Mesenchymal stem cell (in vitro differentiated cells and primary cell): Measurements from ENCODE around the gene AVPI1. TPM values are rescaled to one million over a fixed set of nuclear protein-coding genes. Genes with fewer than 3 reads are reported as not detected.

Source experiments
- DNase-seq: peaks from one replicate; pipeline ENCODE4 v3.0.0-alpha.2; 2013
- H2AFZ ChIP-seq: one replicate; pipeline ENCODE4 v1.6.1; 2013; ENCODE audit warnings: low read depth, mild to moderate bottlenecking, control low read depth, inconsistent platforms, low read length, moderate library complexity
- H2AK5ac ChIP-seq: 2 replicates; pipeline ENCODE4 v1.6.1; 2013; ENCODE audit warnings: low read length, moderate library complexity, mild to moderate bottlenecking, inconsistent platforms; ENCODE audit not compliant: severe bottlenecking
- H2BK120ac ChIP-seq: one replicate; pipeline ENCODE4 v1.6.1; 2013; ENCODE audit warnings: low read depth, mild to moderate bottlenecking, inconsistent platforms, low read length, moderate library complexity
- H2BK12ac ChIP-seq, 2 experiments: one replicate each; pipeline ENCODE4 v1.6.1; 2013; ENCODE audit warnings: inconsistent platforms in 2 of 2, low read length in 2 of 2, mild to moderate bottlenecking in 2 of 2, moderate library complexity in 2 of 2, control low read depth in 1 of 2
- H2BK15ac ChIP-seq: one replicate; pipeline ENCODE4 v1.6.1; 2013; ENCODE audit warnings: mild to moderate bottlenecking, low read depth, inconsistent platforms; ENCODE audit not compliant: poor library complexity, severe bottlenecking
- H2BK5ac ChIP-seq: 2 replicates; pipeline ENCODE4 v1.6.1; 2013; ENCODE audit warnings: low read depth, mild to moderate bottlenecking, low read length, control low read depth, inconsistent platforms; ENCODE audit not compliant: poor library complexity, severe bottlenecking
- H3K14ac ChIP-seq, 2 experiments: one replicate each; pipeline ENCODE4 v1.6.1; 2013; ENCODE audit warnings: inconsistent platforms in 2 of 2, low read length in 2 of 2, control low read depth in 1 of 2, mild to moderate bottlenecking in 1 of 2, moderate library complexity in 1 of 2
- H3K18ac ChIP-seq, 2 experiments: one replicate each; pipeline ENCODE4 v1.6.1; 2013; ENCODE audit warnings: inconsistent platforms in 2 of 2, low read length in 2 of 2, control low read depth in 1 of 2, low read depth in 1 of 2, mild to moderate bottlenecking in 1 of 2
- H3K23ac ChIP-seq, 2 experiments: one replicate each; pipeline ENCODE4 v1.6.1; 2013; ENCODE audit warnings: inconsistent platforms in 2 of 2, low read length in 2 of 2, mild to moderate bottlenecking in 2 of 2, moderate library complexity in 2 of 2, control low read depth in 1 of 2
- H3K27ac ChIP-seq: 2 replicates; pipeline ENCODE4 v1.5.1; 2013; ENCODE audit warnings: mild to moderate bottlenecking, moderate library complexity, low read length, control low read depth, inconsistent platforms; ENCODE audit not compliant: poor library complexity, severe bottlenecking
- H3K27me3 ChIP-seq, 2 experiments: 2 replicates each; pipeline versions ENCODE4 v1.6.1 to v1.7.0; 2013; ENCODE audit warnings: low read length in 2 of 2, mild to moderate bottlenecking in 2 of 2, moderate library complexity in 2 of 2, control low read depth in 1 of 2, inconsistent platforms in 1 of 2; ENCODE audit not compliant: control insufficient read depth in 1 of 2, insufficient read depth in 1 of 2
- H3K36me3 ChIP-seq, 2 experiments: 2 replicates each; pipeline versions ENCODE4 v1.6.1 to v1.7.0; 2013; ENCODE audit warnings: low read length in 2 of 2, control low read depth in 1 of 2, inconsistent platforms in 1 of 2, low read depth in 1 of 2, mild to moderate bottlenecking in 1 of 2; ENCODE audit not compliant: insufficient read depth in 2 of 2, control insufficient read depth in 1 of 2
- H3K4ac ChIP-seq, 2 experiments: one replicate each; pipeline ENCODE4 v1.6.1; 2013; ENCODE audit warnings: inconsistent platforms in 2 of 2, low read length in 2 of 2, mild to moderate bottlenecking in 2 of 2, moderate library complexity in 2 of 2, control low read depth in 1 of 2, low read depth in 1 of 2
- H3K4me1 ChIP-seq: 2 replicates; pipeline ENCODE4 v1.6.1; 2013; ENCODE audit warnings: low read depth, low read length, control low read depth; ENCODE audit not compliant: control insufficient read depth, insufficient read depth
- H3K4me2 ChIP-seq: 2 replicates; pipeline ENCODE4 v1.6.1; 2013; ENCODE audit warnings: low read length, mild to moderate bottlenecking, inconsistent platforms; ENCODE audit not compliant: poor library complexity, severe bottlenecking
- H3K4me3 ChIP-seq, 2 experiments: 2 replicates each; pipeline versions ENCODE4 v1.5.1 to v1.7.0; 2013; ENCODE audit warnings: low read length in 2 of 2, mild to moderate bottlenecking in 2 of 2, control low read depth in 1 of 2, low read depth in 1 of 2; ENCODE audit not compliant: insufficient read depth in 1 of 2
- H3K79me1 ChIP-seq: replicated peaks from 2 replicates; pipeline ENCODE4 v1.6.1; 2013; ENCODE audit warnings: mild to moderate bottlenecking, control low read depth, low read length, inconsistent platforms; ENCODE audit not compliant: poor library complexity, severe bottlenecking
- H3K9ac ChIP-seq: 2 replicates; pipeline ENCODE4 v1.7.0; 2013; ENCODE audit warnings: mild to moderate bottlenecking, low read length, moderate library complexity
- H3K9me3 ChIP-seq: 2 replicates; pipeline ENCODE4 v1.7.0; 2013; ENCODE audit warnings: mild to moderate bottlenecking, low read length; ENCODE audit not compliant: control insufficient read depth
- H4K8ac ChIP-seq: one replicate; pipeline ENCODE4 v1.6.1; 2013; ENCODE audit warnings: inconsistent platforms, mild to moderate bottlenecking, low read length, moderate library complexity
- H4K91ac ChIP-seq: one replicate; pipeline ENCODE4 v1.6.1; 2013; ENCODE audit warnings: mild to moderate bottlenecking, low read length, inconsistent platforms
- WGBS: methylation state at CpG from one replicate; pipeline ENCODE4 v1.1.7; 2013; ENCODE audit warnings: mixed read lengths; 5-methylcytosine and 5-hydroxymethylcytosine counted together
- polyA plus RNA-seq, 2 experiments: library from polyadenylated mRNA; stranded (reverse); fragments of 200-250 nt; gene quantifications; one replicate each; pipeline ENCODE4 v1.2.3, GENCODE V29; 2013

The AVPI1 gene, protein sequence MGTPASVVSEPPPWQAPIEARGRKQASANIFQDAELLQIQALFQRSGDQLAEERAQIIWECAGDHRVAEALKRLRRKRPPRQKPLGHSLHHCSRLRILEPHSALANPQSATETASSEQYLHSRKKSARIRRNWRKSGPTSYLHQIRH
- 5.8 TPM for polyA plus RNA-seq (2013, experiment 1 of 2)
- polyA plus RNA-seq (2013, experiment 2 of 2), result 5.8 TPM

DNA sequence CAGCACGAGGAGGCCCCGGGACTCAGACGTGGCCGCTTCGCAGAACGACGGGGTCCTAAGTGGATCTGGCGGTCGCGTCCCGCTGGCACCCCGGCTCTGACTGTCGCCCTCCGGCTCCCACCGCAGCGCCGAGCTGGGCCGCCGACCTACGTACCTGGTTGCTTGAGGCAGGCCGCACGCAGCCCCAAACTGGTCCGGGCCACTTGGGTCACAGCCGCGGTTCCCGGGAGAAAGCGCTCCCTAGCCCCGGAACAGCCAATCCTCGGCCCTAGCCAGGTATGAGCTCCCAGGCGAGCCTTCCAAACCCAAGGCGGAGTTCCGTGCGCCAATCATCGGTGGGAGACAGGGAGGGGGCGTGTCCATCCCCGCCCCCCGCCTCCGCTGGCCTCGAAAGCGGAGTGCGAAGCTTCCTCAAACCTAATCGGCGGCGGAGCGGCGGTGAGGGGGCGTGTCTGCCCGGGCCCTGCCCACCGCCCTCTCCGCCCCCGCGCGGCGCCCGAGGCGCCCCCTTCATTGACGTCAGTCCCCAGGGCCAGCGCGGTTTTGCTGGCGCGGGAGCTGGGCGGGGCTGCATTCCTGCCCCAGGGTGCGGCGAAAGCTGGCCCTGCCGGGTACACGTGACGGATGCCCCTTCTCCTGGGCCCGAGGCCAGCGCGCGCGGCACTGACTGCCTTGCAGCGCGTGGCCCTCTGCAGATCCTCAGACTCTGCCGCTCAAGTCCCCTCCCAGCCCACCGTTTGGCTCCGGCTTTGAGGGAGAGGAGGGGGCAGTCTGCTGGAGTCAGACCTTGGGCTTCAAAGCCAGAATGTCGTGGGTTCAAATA is at the start of gene AVPI1:
Gene AVPI1 (minus strand): TSS at position 280 of the 823 bp plus-strand sequence. CDS start 7,336 bp downstream, outside the sequence.
- WGBS, result under 1% methylated on average over 73 of the region's 78 CpGs
- Histone ChIP-seq H2BK12ac (peak within 1 kb of the TSS; percentile 44 to 70), H2BK15ac (peak within 1 kb of the TSS; percentile 44), H3K14ac (peak within 1 kb of the TSS in 1 of 2 experiments; percentile 89), H3K4ac (peak within 1 kb of the TSS; percentile 76 to 89), H2BK120ac (peak within 1 kb of the TSS; percentile 91), H3K4me1 (peaks cover 21% of the 10 kb centered on the region), H2BK5ac (no peak within 1 kb of the TSS), H2AK5ac (no peak within 1 kb of the TSS), H4K8ac (peak within 1 kb of the TSS; percentile 75), H3K27me3 (no peaks in the 10 kb centered on the region), H3K4me2 (peak within 1 kb of the TSS; percentile 87), H4K91ac (peak within 1 kb of the TSS; percentile 71), H3K36me3 (no peaks in the 10 kb centered on the region), H2AFZ (peak within 1 kb of the TSS; percentile 91), H3K9ac (peak within 1 kb of the TSS; percentile 96), H3K18ac (peak within 1 kb of the TSS; percentile 87 to 90), H3K79me1 (peaks cover 7% of the 10 kb centered on the region), H3K27ac (peak within 1 kb of the TSS; percentile 21), H3K9me3 (no peaks in the 10 kb centered on the region), H3K23ac (peak within 1 kb of the TSS in 1 of 2 experiments; percentile 16), H3K4me3 (peak within 1 kb of the TSS; percentile 79 to 97)
- DNase-seq, result peak; percentile 97

DNA sequence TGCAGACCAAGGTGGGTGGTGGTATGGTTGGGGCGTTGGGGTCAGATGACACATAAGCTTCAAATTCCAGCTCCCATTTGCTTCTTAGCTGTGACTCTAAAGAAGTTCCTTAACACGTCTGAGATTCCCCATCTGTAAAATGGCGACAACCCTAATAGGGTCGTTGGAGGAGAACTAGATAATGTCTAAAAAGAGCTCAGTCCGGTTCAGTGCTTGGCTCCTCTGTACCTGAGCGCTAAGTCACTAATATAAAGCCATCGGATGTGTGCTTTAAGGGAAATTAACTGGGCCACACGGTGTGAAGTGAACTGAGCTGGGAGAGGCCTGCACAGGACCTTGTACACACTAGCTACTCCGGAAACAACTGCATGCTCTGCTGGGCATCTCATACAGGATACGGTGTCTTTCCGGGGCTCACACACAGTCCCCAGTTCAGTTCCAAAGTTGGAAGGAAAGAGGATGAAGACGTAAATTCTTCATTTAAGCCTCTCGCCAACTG is 49.4 kb upstream of the AVPI1 start:
- no peak overlapping the region for H2BK15ac ChIP-seq
- peak overlapping the region; percentile 99 for H3K9ac ChIP-seq
- peaks cover 12% of the 10 kb centered on the region for H3K4me1 ChIP-seq
- no peak overlapping the region for H3K14ac ChIP-seq
- no peak overlapping the region for H2AFZ ChIP-seq
- WGBS, result 78% methylated on average over 12 of the region's 13 CpGs
- H3K18ac ChIP-seq, result peak overlapping the region; percentile 76 to 83
- no peak for DNase-seq
- peak overlapping the region in 1 of 2 experiments; percentile 51 for H2BK12ac ChIP-seq
- peak overlapping the region; percentile 44 for H3K4me2 ChIP-seq
- no peak overlapping the region for H3K23ac ChIP-seq
- no peak overlapping the region for H2BK5ac ChIP-seq
- H2AK5ac ChIP-seq, result no peak overlapping the region
- no peak overlapping the region for H2BK120ac ChIP-seq
- no peaks in the 10 kb centered on the region for H3K27me3 ChIP-seq
- peak overlapping the region; percentile 55 for H4K91ac ChIP-seq
- no peak overlapping the region for H3K27ac ChIP-seq
- peak overlapping the region in 1 of 2 experiments; percentile 97 for H3K4me3 ChIP-seq
- no peaks in the 10 kb centered on the region for H3K9me3 ChIP-seq
- peaks cover 18% of the 10 kb centered on the region for H3K79me1 ChIP-seq
- peaks cover 4 to 31% of the 10 kb centered on the region in 2 experiments for H3K36me3 ChIP-seq
- peak overlapping the region in 1 of 2 experiments; percentile 71 for H3K4ac ChIP-seq
- peak overlapping the region; percentile 95 for H4K8ac ChIP-seq

DNA sequence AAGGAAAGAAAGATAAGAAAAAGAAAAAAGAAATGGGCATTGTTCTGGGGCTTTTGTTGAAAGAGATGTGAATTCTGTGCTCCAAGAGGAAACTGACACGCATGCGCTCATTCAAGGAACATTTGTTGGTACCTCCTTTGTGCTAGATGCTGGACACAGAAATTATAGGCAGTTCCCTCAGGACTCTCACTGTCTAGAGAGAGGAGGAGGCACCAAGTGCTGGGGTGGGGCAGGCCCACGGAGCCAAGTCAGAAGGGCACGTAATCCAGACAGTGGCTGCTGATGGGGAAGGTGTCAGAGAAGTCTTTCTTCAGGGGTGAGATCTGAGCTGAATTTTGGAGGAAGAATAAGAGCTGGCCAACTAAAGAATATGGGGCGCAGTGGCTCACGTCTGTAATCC is 47.0 kb upstream of the AVPI1 start:
- H3K79me1 ChIP-seq, result peaks cover 9% of the 10 kb centered on the region
- DNase-seq, result no peak
- WGBS, result 89% methylated on average over 6 of the region's 6 CpGs
- peaks cover 4 to 6% of the 10 kb centered on the region in 2 experiments for H3K36me3 ChIP-seq
- H2BK15ac ChIP-seq, result no peak overlapping the region
- H3K14ac ChIP-seq, result no peak overlapping the region
- no peak overlapping the region for H3K4ac ChIP-seq
- no peaks in the 10 kb centered on the region for H3K27me3 ChIP-seq
- H3K18ac ChIP-seq, result no peak overlapping the region
- no peak overlapping the region for H4K91ac ChIP-seq
- no peak overlapping the region for H3K4me2 ChIP-seq
- H2AFZ ChIP-seq, result no peak overlapping the region
- no peak overlapping the region for H2BK12ac ChIP-seq
- H2BK5ac ChIP-seq, result no peak overlapping the region
- no peak overlapping the region for H3K4me3 ChIP-seq
- H3K9me3 ChIP-seq, result no peaks in the 10 kb centered on the region
- peaks cover 12% of the 10 kb centered on the region for H3K4me1 ChIP-seq
- no peak overlapping the region for H3K23ac ChIP-seq
- no peak overlapping the region for H3K27ac ChIP-seq
- peak overlapping the region; percentile 56 for H4K8ac ChIP-seq
- no peak overlapping the region for H3K9ac ChIP-seq
- H2AK5ac ChIP-seq, result no peak overlapping the region
- H2BK120ac ChIP-seq, result no peak overlapping the region

DNA sequence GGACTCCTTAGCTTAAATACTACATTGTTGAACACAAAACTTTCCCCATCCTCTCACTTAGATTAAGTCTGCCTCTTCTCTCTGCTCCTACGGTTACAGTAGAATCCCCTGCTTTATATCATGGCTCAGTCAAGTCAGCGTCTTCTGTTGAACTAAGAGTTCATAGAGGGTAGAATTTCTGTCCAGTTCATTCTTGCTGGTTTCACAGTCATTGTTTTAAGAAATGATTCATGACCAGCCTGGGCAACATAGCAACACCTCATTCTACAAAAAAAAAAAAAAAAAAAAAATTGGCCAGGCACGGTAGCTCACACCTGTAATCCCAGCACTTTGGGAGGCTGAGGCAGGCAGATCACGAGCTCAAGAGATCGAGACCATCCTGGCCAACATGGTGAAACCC is 46.2 kb upstream of the AVPI1 start:
- no peaks in the 10 kb centered on the region for H3K27me3 ChIP-seq
- WGBS, result 82% methylated on average over 3 of the region's 5 CpGs

More for the DNA sequence above, 46.2 kb upstream of the AVPI1 start:
- H3K18ac ChIP-seq, result no peak overlapping the region
- no peak overlapping the region for H3K4ac ChIP-seq
- no peaks in the 10 kb centered on the region for H3K36me3 ChIP-seq
- no peaks in the 10 kb centered on the region for H3K9me3 ChIP-seq
- H3K4me1 ChIP-seq, result peaks cover 7% of the 10 kb centered on the region
- H2BK15ac ChIP-seq, result no peak overlapping the region
- no peak overlapping the region for H3K23ac ChIP-seq
- H2AK5ac ChIP-seq, result no peak overlapping the region
- H2BK12ac ChIP-seq, result no peak overlapping the region
- H3K4me3 ChIP-seq, result no peak overlapping the region
- no peak overlapping the region for H2BK5ac ChIP-seq
- H2BK120ac ChIP-seq, result no peak overlapping the region
- no peak overlapping the region for H3K14ac ChIP-seq
- peaks cover 3% of the 10 kb centered on the region for H3K79me1 ChIP-seq
- DNase-seq, result no peak
- H3K9ac ChIP-seq, result no peak overlapping the region
- no peak overlapping the region for H2AFZ ChIP-seq
- H3K4me2 ChIP-seq, result no peak overlapping the region
- H4K8ac ChIP-seq, result no peak overlapping the region
- H4K91ac ChIP-seq, result no peak overlapping the region
- no peak overlapping the region for H3K27ac ChIP-seq
